Upper lobe of left lung (tissue), 4 donors: ENCODE data around the gene PGGHG.

Experiments used
- CTCF ChIP-seq, 6 experiments: fragments of 450-650 bp in 4 of 6; fragments of 200-600 bp in 2 of 6; sonication (generic) in 2 of 6; IDR thresholded peaks; one replicate each; pipeline ENCODE4 v1.5.1; 2016 to 2019; ENCODE audit warnings: antibody characterized with exemption in 6 of 6
- EP300 ChIP-seq, 4 donors: sonication (generic); formaldehyde crosslinking; IDR thresholded peaks; one replicate each; pipeline ENCODE4 v1.5.1; 2017; ENCODE audit warnings: antibody characterized with exemption in 4 of 4, control low read depth in 2 of 4
- POLR2A ChIP-seq, 4 donors: fragments of 450-650 bp; IDR thresholded peaks; one replicate each; pipeline ENCODE4 v1.5.1; 2016 to 2017; ENCODE audit warnings: antibody characterized with exemption in 4 of 4, mild to moderate bottlenecking in 2 of 4
- POLR2AphosphoS5 ChIP-seq, 2 donors: sonication (generic); formaldehyde crosslinking; IDR thresholded peaks; one replicate each; pipeline ENCODE4 v1.5.1; 2017; ENCODE audit warnings: antibody characterized with exemption in 2 of 2

- TF ChIP-seq CTCF (IDR thresholded peaks at IDR 0.05) = no peak
- no peak for TF ChIP-seq EP300 (IDR thresholded peaks at IDR 0.05)
- no peak for TF ChIP-seq POLR2A (IDR thresholded peaks at IDR 0.05)
- TF ChIP-seq POLR2AphosphoS5 (IDR thresholded peaks at IDR 0.05) = no peak
Measured at GRCh38 chr11:249062-249461, 39.9 kb upstream of the PGGHG start.
